Measurements from ENCODE around the gene ADAT3. TPM values are rescaled to one million over a fixed set of nuclear protein-coding genes. Genes with fewer than 3 reads are reported as not detected.

ADAT3 gene
- total RNA-seq, 2 experiments from 2014 or later = 9.3 to 11.4 TPM

DNA sequence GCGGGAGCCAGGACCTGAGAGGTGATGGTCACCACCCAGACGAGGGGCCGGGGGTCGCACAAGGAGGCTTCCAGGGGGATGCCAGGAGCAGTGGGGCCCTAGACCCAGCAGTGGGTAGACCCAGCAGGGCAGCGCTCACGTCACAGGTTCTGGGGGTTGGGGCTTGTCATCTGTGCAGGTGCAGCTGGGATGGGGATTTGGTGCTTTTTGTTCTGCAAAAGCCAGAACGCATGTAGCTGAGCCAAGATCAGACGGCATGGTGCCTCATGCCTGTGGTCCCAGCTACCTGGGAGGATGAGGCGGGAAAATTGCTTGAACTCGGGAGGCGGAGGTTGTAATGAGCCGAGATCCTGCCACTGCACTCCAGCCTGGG lies 50.9 kb downstream of the ADAT3 start:
- H3K4me1 Mint-ChIP-seq = no peaks in the 10 kb centered on the region
- peaks cover 8% of the 10 kb centered on the region for H3K36me3 Mint-ChIP-seq
- H3K27me3 Mint-ChIP-seq = no peaks in the 10 kb centered on the region
- ATAC-seq (no peak), DNase-seq (no peak)
- CTCF ChIA-PET = interaction anchor here (0.8 kb wide), 1 partner anchor 10 kb away, joined by 3 read pairs; no protein-coding TSS in a partner anchor
- no peak overlapping the region for H3K4me3 Mint-ChIP-seq
- H3K27ac Mint-ChIP-seq = no peak overlapping the region
- H3K9me3 Mint-ChIP-seq (ENCODE audit: low read depth) = no peaks in the 10 kb centered on the region

DNA sequence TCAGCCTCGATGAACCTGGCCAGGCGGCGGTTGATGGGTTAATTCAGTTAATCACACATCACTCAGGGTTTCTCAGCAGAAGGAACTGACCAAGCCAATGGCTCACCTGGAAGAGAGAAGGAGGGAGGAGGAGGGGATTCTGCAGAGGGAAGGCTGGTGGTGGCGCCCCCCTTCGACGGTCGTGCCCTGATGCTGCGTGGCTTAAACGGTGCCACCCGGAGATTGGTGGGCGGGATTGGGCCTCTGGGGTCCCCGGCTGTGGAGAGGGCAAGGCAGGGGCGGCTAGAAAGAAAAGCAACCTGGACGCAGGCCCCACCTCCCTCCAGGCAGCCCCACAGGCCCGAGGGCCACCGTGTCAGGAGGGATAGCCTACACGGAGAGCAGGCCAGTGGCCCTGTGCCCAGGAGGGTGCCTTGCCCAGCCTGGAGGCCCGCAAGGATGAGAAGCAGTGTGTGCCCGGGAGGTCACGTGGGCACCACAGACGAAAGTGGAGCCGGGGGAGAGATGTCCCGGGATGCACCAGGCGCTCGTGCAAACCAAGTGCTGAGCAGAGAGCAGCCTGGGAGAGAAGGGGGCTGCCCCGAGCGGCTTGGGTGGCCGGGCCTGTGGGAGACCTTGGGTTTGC lies 51.8 kb downstream of the ADAT3 start:
- no peak overlapping the region for H3K27ac Mint-ChIP-seq
- CTCF ChIA-PET = no interaction called here
- DNase-seq (no peak), ATAC-seq (no peak)
- no peaks in the 10 kb centered on the region for H3K4me1 Mint-ChIP-seq
- no peaks in the 10 kb centered on the region for H3K9me3 Mint-ChIP-seq (ENCODE audit: low read depth)
- H3K27me3 Mint-ChIP-seq = no peaks in the 10 kb centered on the region
- no peak overlapping the region for H3K4me3 Mint-ChIP-seq
- peaks cover 8% of the 10 kb centered on the region for H3K36me3 Mint-ChIP-seq

DNA sequence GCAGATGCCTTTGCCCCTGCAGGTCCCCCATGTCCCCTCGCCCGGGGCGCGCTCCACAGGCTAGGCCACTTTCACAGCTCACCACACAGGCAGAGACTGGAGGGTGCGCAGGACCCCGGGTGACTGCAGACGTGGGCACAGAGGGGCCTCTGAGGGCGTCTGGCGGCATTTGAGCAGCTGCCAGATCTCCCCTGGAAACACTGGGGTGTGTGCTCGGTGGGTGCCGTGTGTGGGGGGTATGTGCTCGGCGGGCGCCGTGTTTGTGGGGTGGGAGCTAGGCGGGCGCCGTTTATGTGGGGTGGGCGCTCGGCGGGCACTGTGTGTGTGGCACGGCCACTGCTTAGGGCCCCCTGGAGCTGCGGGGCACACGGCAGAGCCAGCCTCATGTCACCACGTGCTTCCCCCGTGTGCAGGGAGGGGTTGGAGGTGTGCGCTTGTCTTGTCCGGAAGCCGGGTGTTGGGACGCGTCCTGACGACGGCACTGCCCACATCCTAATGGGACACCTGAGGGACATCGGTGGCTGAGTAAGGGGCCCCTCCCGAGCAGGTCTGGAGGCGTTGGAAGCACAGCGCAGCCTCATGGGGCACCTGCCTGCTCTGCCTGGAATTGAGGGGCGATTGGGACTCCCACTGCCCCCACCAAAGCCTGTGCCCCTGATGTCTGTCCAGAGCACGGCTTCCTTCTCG lies 52.5 kb downstream of the ADAT3 start:
- Mint-ChIP-seq H3K4me1 (no peaks in the 10 kb centered on the region), H3K9me3 (ENCODE audit: low read depth) (no peaks in the 10 kb centered on the region), H3K4me3 (no peak overlapping the region), H3K36me3 (peaks cover 2% of the 10 kb centered on the region), H3K27me3 (no peaks in the 10 kb centered on the region), H3K27ac (no peak overlapping the region)
- ATAC-seq (no peak), DNase-seq (no peak)
- CTCF ChIA-PET = no interaction called here

DNA sequence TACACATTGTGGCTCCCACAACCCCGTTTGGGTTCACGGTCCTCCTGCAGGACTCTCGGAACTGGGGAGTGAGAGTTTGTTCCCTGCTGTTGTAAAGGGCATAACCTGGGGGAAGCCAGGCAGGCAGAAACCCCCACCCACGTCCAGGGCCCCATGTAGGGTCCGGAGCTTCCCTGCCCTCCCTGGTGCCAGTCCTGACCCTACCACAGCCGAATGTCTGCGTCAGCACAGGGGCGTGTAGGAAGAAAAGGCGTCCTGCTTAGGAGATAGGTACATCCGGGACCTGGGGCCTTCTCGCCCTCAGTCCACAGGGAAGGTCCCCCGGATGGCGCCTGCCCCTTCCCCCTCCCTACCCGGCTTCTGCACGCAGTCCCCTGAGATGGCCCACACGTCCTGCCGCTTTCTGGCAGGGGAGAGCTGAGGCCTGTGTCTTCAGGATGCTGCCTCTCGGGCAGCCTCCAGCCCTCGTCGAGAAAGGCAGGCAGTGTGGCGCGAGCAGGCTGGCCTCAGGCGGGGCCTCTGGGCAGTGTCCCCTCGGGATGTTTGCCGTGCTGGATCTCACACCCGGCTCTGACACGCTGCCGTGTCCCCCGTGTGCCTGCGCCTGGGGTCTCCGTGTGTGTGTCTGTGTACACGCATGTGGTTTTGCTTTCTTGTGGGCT lies 54.9 kb downstream of the ADAT3 start:
- ATAC-seq (no peak), DNase-seq (no peak)
- Mint-ChIP-seq H3K27ac (no peak overlapping the region), H3K27me3 (no peaks in the 10 kb centered on the region), H3K9me3 (ENCODE audit: low read depth) (no peaks in the 10 kb centered on the region), H3K4me1 (no peaks in the 10 kb centered on the region), H3K4me3 (no peak overlapping the region), H3K36me3 (peaks cover 3% of the 10 kb centered on the region)
- CTCF ChIA-PET = interaction anchor here (1.2 kb wide), 1 partner anchor 59 kb away, joined by 4 read pairs; no protein-coding TSS in a partner anchor

DNA sequence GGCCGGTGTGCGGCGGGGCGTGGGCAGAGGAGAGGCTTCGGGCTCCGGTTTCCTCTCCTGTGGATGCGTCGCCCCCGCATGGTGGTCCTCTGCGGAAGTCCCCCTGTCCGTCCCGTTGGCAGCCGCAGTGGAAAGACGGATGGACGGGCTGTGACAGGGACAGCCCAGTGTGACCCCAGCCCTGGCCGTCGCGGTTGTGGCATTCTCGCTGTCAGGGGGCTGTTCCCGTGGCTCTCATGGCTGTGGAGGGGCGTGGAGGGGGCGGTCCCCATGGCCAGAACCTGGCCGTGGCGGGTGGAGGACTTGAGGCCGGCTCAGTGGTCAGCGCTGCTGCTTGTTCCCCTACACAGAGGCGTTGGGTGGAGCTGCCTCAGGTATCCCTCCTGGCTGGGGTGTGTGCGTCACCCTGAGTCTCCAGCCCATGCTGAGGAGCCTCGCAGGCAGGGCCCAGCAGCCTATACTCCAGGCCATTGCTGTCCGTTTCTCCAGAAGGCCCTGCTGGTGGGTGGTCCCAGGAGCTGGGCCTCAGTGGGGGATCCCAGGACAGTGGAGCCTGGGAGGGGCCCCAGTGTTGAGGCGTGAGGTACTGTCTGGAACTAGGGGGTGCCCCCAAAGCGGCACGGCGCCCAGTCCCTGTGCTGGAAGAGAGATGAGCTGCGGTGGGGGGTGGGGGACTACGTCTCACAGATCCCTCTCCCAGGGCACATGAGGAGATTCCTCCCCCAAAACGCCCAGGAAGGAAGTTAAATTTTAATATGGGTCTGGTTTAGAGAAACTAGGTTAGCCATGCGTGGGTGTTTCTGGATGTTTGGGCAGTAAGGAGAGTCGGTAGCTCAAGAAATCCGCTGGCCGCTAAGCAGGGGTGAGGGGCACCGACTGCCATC lies 56.0 kb downstream of the ADAT3 start:
- CTCF ChIA-PET = interaction anchor here (1.2 to 2.1 kb wide), 2 partner anchors 31 to 58 kb away, joined by 4 to 7 read pairs; no protein-coding TSS in a partner anchor
- DNase-seq = no peak
- H3K9me3 Mint-ChIP-seq (ENCODE audit: low read depth) = no peaks in the 10 kb centered on the region
- no peak overlapping the region for H3K27ac Mint-ChIP-seq
- H3K36me3 Mint-ChIP-seq = peaks cover 3% of the 10 kb centered on the region
- no peak for ATAC-seq
- no peak overlapping the region for H3K4me3 Mint-ChIP-seq
- H3K27me3 Mint-ChIP-seq = no peaks in the 10 kb centered on the region
- peaks cover 4% of the 10 kb centered on the region for H3K4me1 Mint-ChIP-seq

DNA sequence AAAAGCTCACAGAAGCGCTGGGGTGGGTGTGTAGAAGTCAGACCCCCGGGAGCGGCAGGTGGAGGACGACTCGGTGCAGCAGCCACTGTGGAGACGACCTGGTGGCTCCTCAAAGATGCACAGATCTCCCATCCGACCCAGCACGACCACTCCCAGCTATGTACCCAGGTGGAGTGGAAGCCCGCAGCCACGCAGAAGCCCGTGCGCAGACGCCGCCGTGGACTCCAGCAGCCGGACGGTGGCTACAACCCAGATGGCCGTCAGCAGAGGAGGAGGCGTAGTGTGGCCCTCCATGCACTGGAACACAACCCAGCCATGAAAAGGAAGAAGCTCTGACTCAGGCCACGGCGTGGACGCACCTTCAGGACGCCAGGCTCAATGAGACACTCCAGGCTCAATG lies 57.5 kb downstream of the ADAT3 start:
- Mint-ChIP-seq H3K4me3 (no peak overlapping the region), H3K36me3 (peaks cover 3% of the 10 kb centered on the region), H3K27me3 (no peaks in the 10 kb centered on the region), H3K4me1 (peaks cover 16% of the 10 kb centered on the region), H3K27ac (no peak overlapping the region), H3K9me3 (ENCODE audit: low read depth) (no peaks in the 10 kb centered on the region)
- CTCF ChIA-PET = interaction anchor here (2.1 kb wide), 1 partner anchor 32 kb away, joined by 7 read pairs; no protein-coding TSS in a partner anchor
- ATAC-seq (no peak), DNase-seq (no peak)

Other genes with a start within 250 kb of the ADAT3 start
- gene ONECUT3, start 151.9 kb upstream of the ADAT3 start, total RNA-seq = not detected
- 10 to 100 TPM in 1 of 2 experiments, 1 to 10 TPM in 1; 7.3 to 21.8 TPM for gene ATP8B3, start 93.1 kb upstream of the ADAT3 start, total RNA-seq
- gene REXO1, start 56.9 kb upstream of the ADAT3 start, total RNA-seq = 10 to 100 TPM; 58.4 to 68.4 TPM
- 10 to 100 TPM; 22.6 to 28.1 TPM for gene KLF16, start 41.8 kb upstream of the ADAT3 start, total RNA-seq
- gene ABHD17A, start 19.9 kb upstream of the ADAT3 start, total RNA-seq = 100 to 1,000 TPM; 156 to 189 TPM
- gene SCAMP4, start within 50 bp of the ADAT3 start, total RNA-seq = 10 to 100 TPM; 32.9 to 34.8 TPM
- 100 to 1,000 TPM; 114 to 129 TPM for gene CSNK1G2, start 35.8 kb downstream of the ADAT3 start, total RNA-seq
- 10 to 100 TPM; 37.4 to 52.7 TPM for gene BTBD2, start 110.3 kb downstream of the ADAT3 start, total RNA-seq
- gene MKNK2, start 145.8 kb downstream of the ADAT3 start, total RNA-seq = 100 to 1,000 TPM; 196 to 201 TPM
- 100 to 1,000 TPM; 200 to 202 TPM for gene MOB3A, start 190.9 kb downstream of the ADAT3 start, total RNA-seq
- 10 to 100 TPM in 1 of 2 experiments, 1 to 10 TPM in 1; 7.2 to 10.1 TPM for gene IZUMO4, start 191.5 kb downstream of the ADAT3 start, total RNA-seq
- gene AP3D1, start 246.2 kb downstream of the ADAT3 start, total RNA-seq = 100 to 1,000 TPM; 110 to 127 TPM

Measured in activated CD8-positive, alpha-beta memory T cell treated with anti-CD3 and anti-CD28 coated beads, Interleukin-2, amount 10 ng/mL, durations not matched to agents 7 days and 5 days (primary cell).